Occipital lobe (tissue), 2 donors: Measurements from ENCODE around the gene GNAZ. TPM values are rescaled to one million over a fixed set of nuclear protein-coding genes. Genes with fewer than 3 reads are reported as not detected.

Experiments used
- small RNA-seq: library from RNA; depleted of rRNA; stranded (forward); fragments of <200 nt; gene quantifications from one replicate; pipeline ENCODE3, GENCODE V24; 2014
- total RNA-seq: library from RNA; depleted of rRNA; stranded (reverse); fragments of >200 nt; gene quantifications from one replicate; pipeline ENCODE4 v1.2.3, GENCODE V29; 2014

Gene GNAZ
- total RNA-seq, 1 donor from 2014 or later: 192 TPM

Small RNA genes within 50 kb of the gene (small RNA-seq; reads per million reads assigned to genes)
- gene RF00017: not detected
- not detected for gene RF00066

Other genes starting within 250 kb of the GNAZ start
- gene IGLL5, start 182.7 kb upstream of the GNAZ start, total RNA-seq: not detected
- gene RSPH14, start 71.5 kb downstream of the GNAZ start, total RNA-seq: 1.9 TPM
- gene RAB36, start 75.0 kb downstream of the GNAZ start, total RNA-seq: 5.9 TPM
- 53.2 TPM for gene BCR, start 110.0 kb downstream of the GNAZ start, total RNA-seq